ENCODE measurements around the gene ANKRD65.
A peak's percentile ranks its signal among the peaks of the same experiment; 100 is the strongest.

ANKRD65 gene

GRCh38 chr1:1441002-1441888, 20.2 kb upstream of the ANKRD65 start:
- DNase-seq, result peak; percentile 71

- no peak for DNase-seq
Observed at GRCh38 chr1:1440262-1441001, 19.4 kb upstream of the ANKRD65 start.

DNA sequence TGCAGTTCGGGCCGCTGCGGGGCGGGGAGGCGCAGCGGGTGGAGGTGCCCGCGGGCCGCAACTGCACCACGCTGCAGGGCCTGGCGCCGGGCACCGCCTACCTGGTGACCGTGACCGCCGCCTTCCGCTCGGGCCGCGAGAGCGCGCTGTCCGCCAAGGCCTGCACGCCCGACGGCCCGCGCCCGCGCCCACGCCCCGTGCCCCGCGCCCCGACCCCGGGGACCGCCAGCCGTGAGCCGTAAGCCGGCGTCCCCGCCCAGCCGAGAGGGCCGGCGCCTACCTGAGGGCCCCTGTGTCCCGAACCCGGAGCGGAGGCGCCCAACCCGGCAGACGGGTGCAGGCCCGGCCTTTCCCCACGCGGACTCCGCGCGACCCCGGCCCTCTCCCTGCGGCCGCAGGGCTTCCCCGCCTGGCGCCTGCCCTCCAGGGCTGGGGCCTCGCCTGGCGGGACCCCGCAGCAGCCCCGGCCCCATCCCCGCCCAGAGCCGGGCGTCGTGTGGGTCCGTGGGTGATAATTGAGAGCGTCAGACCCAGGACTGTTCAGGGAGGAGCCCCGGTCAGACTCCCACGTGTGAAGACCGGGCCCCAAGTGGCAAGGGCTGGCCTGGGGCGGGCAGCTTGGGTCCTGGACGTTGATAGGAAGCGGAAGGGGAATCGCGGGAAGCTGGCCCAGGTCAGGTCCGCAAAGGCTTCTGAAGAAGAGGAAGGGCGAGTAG, 18.6 kb upstream of the ANKRD65 start:
- DNase-seq, result no peak

GRCh38 chr1:1438531-1439381, 17.7 kb upstream of the ANKRD65 start:
- DNase-seq, result no peak

- no peak for DNase-seq
Observed at GRCh38 chr1:1437904-1438376, 16.9 kb upstream of the ANKRD65 start.

- DNase-seq, result no peak
Observed at GRCh38 chr1:1437033-1437903, 16.2 kb upstream of the ANKRD65 start.

GRCh38 chr1:1436630-1437032, 15.6 kb upstream of the ANKRD65 start:
- no peak for DNase-seq

DNA sequence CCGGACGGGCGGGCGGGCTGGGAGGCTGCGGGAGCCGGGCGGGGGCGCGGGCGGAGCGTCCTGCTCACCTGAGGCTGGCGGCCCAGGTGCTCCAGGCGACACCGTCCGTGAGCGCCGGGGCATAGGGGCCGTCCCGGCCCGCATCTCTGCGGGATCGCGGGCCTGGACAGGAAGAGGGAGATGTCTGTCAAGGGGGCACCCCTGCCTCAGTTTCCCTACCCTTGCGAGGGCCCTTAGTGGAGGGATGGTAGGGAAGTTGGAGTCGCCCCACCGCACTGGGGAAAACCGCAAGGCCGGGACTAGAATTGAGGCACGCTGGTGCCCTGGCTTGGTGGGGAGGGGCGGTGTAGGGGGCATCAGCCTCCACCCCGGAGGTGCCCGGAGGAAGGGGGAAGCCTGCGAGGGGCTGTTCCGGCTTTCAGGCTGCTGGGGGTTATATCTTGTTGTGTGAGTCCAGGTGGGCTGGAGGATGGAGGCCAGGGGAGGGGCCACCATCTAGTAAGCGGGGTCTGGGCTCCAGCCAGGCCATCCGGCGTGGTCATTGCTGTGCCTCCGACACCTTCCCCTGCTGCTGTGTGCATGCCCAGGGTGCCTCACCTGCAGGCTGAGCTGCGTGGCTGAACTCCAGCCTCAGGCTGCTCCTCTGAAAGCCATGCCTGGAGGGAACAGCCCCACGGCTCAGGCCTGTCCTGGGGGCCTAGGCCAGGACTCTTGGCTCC, 15.0 kb upstream of the ANKRD65 start:
- no peak for DNase-seq

DNA sequence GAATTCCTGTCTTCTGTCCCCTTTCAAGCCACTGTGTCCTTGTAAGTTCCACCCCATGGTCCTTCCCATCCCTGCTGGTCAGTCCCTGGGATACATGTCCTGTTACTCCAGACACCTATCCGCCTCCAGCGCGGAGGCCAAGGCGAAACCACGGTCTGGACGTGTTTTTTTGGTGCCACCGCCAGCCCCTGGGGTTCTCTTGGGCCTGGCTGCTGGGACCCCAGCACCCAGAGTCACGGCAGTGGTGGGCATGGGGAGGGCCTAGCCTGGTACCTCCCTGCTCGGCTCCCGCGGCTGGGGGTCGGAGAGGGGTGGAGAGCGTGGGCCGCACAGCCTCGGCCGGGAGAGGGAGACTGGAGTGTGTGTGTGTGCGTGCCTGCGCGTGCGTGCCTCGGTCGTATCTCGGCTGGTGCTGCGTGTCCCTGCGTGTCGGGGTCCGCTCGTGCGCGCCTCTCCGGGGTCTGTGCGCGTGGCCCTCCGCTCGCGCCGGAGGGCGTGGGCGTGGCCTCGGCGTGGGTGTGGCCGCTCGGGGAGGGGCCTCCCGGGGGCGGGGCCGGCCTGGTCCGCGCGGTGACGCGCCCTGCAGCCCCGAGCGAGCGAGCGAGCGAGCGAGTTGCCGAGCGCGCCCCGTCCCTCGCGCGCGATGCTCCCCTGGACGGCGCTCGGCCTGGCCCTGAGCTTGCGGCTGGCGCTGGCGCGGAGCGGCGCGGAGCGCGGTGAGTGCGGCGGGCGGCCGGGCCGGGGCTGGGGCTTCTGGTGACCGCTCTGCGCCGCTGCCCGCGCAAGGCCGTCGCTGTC, 14.2 kb upstream of the ANKRD65 start, which contains the start of gene VWA1:
Gene VWA1, plus strand, starts transcription at position 585 of the 798 bp plus-strand sequence. Its CDS starts 59 bp downstream, at position 644.
- DNase-seq, result peak; percentile 71

GRCh38 chr1:1434824-1435105, 13.7 kb upstream of the ANKRD65 start:
- no peak for DNase-seq

DNA sequence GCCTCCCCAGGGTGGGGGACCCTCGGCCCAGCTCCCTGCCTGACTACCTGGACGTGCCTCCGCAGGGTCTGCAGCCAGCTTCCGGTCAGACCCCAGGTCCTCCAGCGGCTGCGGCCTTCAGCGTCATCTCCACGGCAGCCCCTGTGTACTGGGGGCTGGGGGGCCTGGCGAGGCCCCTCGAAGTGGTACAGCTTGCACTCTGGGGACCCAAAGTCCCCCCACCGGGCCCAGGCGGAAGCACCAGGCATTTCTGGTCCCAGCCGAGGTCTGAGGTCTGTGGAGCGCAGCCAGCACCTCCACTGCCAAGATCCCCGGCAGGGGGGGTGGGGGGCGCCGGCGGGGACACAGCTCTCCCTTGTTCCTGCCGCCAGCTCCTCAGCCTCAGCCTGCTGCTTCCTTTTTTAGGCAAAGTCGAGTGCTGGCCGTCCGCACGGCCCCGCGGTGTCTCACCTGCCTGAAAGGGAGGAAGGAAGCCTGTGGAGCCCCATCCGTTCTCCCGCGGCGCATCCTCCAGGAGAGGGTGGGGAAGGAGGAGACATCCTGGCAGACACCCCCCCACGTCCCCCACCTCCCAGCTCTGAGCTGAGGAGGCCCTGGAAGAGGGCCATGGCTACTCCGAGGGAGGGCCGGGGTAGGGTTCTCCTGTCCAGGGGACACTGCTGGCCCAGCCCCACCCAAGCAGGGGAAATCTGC, 13.2 kb upstream of the ANKRD65 start:
- no peak for DNase-seq

DNA sequence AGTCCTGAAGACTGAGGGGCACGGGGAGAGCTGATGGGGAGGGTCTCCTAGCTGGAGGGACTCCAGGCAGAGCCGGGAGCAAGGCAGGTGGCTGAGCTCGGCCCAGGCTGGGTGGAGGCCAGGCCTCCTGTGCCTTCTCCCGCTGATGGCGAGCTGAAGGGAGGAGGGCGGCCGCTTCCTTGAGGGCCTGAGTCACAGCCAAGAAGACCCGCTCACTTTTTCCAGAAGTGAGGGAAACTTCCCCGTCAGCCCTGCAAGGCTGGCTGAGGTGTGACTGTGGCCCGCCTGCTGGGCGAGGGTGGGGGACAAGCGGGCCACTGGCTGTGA, 12.7 kb upstream of the ANKRD65 start:
- DNase-seq, result peak; percentile 48

DNA sequence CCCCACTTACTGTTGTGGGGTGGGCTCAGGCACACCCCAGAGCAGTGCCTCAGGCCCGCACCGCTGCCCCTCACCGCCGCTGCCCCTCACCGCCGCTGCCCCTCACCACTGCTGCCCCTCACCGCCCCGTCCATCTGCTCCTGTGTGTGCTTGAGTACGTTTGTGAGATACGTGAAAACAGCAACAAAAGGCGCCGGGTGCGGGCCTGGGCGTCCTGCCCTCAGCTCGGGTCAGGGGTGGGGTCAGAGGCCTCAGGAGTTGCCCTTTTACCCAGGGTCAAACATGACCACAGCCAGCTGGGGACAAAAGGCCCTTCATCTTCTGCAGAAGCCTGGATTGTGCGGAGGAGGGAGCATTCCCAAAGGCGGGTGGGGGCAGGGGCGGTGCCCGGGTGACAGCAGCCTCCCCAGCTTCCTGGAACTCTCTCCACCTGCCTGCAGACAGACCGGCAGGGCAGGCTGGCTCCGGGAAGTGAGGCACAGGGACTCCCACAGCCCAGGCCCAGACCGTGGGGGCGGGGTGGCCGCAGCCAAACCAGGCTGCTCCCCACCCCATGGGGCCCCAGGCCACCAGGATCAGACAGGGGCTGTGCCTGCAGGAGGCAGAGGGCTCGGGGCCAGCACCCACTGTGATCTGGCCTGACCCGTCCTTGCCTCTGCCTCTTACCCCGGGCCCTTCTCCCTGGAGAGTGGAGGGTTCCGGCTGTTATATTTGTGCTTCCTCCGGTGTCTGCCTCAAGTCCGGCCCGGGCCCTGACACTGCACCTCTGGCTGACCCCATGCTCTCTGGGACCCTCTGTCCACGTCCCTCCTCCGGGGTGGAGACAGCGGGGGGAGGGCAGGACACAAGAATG, 12.1 kb upstream of the ANKRD65 start:
- no peak for DNase-seq

GRCh38 chr1:1432274-1432950, 11.3 kb upstream of the ANKRD65 start:
- no peak for DNase-seq

DNA sequence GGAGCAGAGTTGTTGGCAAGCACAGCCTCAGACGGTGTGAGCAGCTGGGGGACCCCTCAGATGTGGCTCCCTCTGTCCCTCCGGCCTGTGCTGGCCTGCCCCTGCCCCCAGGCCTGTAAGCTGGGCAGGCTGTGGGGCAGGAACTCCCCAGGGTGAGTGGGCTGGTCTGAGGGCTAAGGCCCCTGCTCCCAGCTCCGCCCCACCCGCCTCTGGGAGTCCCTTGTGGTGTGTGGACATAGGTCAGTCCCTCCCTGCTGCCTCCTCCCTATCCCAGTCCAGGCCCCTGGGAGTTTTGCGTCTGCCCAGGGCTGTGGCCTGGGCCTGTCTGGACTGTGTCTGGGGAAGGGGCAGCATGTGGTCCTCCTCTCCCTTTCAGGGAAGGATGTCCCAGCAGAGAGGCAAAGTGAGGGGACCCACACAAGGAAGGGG, 10.8 kb upstream of the ANKRD65 start:
- no peak for DNase-seq

DNA sequence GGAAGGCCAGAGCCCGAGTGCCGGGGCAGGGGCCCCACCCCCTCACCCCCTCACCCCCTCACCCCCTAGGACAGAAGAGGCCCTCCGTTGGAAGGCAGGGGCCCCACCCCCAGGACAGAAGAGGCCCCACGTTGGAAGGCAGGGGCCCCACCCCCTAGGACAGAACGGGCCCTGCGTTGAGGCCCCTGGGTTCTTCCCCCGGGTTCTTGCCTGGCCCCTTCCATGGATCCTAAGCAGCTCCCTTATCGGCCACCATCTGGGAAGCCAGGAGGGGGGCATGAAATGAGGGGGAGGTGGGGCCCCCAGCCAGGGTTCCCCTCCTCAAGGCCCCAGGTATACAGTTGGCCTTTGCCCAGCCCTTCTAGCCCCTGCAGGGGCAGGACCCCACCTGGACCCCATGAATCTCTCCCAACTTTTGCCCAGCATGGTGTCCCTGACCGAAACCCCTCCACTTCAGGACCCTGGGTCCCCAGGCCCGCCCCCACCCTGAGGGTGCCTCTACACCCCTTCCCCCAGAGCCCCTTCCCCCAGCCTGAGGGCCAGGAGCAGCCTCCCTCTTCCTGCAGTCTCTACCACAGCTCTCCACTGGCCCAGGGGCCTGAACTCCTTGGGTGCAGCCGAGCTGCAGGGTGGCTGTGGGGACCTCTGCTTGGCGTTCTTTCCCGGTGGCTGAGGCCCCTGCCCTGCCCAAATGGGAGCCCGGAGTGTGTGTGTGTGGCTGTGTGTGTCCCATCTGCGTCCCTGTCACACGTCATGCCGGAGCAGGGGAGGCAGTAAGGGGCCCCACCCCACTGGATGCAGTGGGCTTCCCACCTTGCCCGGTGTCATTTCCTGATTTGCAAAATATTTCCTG, 10.1 kb upstream of the ANKRD65 start:
- DNase-seq, result no peak

Measured in stimulated activated CD4-positive, alpha-beta T cell treated with anti-CD3 and anti-CD28 coated beads, Interleukin-12 subunit alpha, Interleukin-12 subunit beta, amount 100 ng/mL, for 4 hours (primary cell).